Activated CD4-positive, alpha-beta T cell treated with anti-CD3 and anti-CD28 coated beads, Interleukin-2, Interleukin-6, amounts not matched to agents 100 ng/mL and 50 ng/mL, durations not matched to agents 16 hours and 8 hours (primary cell): ENCODE results near the gene MARCKSL1.
"Not testable (repeated sequence)": the region's sequence is repeated elsewhere in the genome, so short reads cannot be mapped to it uniquely, and the experiment has no call there.

Experiments
- DNase-seq: peaks from one replicate; pipeline ENCODE4 v3.0.0-alpha.2; 2020

Gene MARCKSL1

GRCh38 chr1:32331549-32331948, 4.5 kb downstream of the MARCKSL1 start:
- no peak for DNase-seq

- no peak for DNase-seq
Observed at GRCh38 chr1:32330558-32331151, 5.4 kb downstream of the MARCKSL1 start.

- no peak for DNase-seq
Observed at GRCh38 chr1:32329931-32330466, 6.0 kb downstream of the MARCKSL1 start.

- no peak for DNase-seq
Observed at GRCh38 chr1:32327204-32327603, 8.8 kb downstream of the MARCKSL1 start.

GRCh38 chr1:32321712-32322291, 14.2 kb downstream of the MARCKSL1 start:
- peak; percentile 43 for DNase-seq

- no peak for DNase-seq
Observed at GRCh38 chr1:32318127-32318869, 17.7 kb downstream of the MARCKSL1 start.

GRCh38 chr1:32316903-32317277, 19.1 kb downstream of the MARCKSL1 start:
- no peak for DNase-seq

GRCh38 chr1:32311709-32312393, 24.2 kb downstream of the MARCKSL1 start:
- no peak for DNase-seq

GRCh38 chr1:32309960-32310359, 26.1 kb downstream of the MARCKSL1 start:
- DNase-seq, result no peak

GRCh38 chr1:32307324-32307723, 28.7 kb downstream of the MARCKSL1 start:
- DNase-seq, result no peak

- no peak for DNase-seq
Observed at GRCh38 chr1:32305310-32305709, 30.7 kb downstream of the MARCKSL1 start.

- no peak for DNase-seq
Observed at GRCh38 chr1:32303997-32304622, 31.9 kb downstream of the MARCKSL1 start.

- no peak for DNase-seq
Observed at GRCh38 chr1:32303358-32303757, 32.7 kb downstream of the MARCKSL1 start.

GRCh38 chr1:32299327-32299726, 36.7 kb downstream of the MARCKSL1 start:
- DNase-seq, result no peak

- not testable (repeated sequence) for DNase-seq
Observed at GRCh38 chr1:32298211-32298610, 37.8 kb downstream of the MARCKSL1 start.

GRCh38 chr1:32291708-32292538, 44.1 kb downstream of the MARCKSL1 start, which contains the start of gene HDAC1:
TSS of gene HDAC1 (plus strand) at chr1:32292083. CDS start at chr1:32292170, 87 bp downstream.
- DNase-seq, result peak; percentile 99

- DNase-seq, result no peak
Observed at GRCh38 chr1:32291145-32291707, 44.8 kb downstream of the MARCKSL1 start.

GRCh38 chr1:32289256-32289655, 46.8 kb downstream of the MARCKSL1 start:
- no peak for DNase-seq

- no peak for DNase-seq
Observed at GRCh38 chr1:32286763-32287162, 49.3 kb downstream of the MARCKSL1 start.

- DNase-seq, result no peak
Observed at GRCh38 chr1:32285658-32286057, 50.4 kb downstream of the MARCKSL1 start.

GRCh38 chr1:32284777-32285176, 51.3 kb downstream of the MARCKSL1 start:
- DNase-seq, result not testable (repeated sequence)
